ENCODE results near the gene GPR132.

GPR132 gene

GRCh38 chr14:105098316-105098715 is 33.1 kb upstream of the GPR132 start:
- Histone ChIP-seq H4K20me1 (ENCODE audit: insufficient read depth, low read length) (no peaks in the 10 kb centered on the region), H3K9ac (ENCODE audit: low read length) (no peak overlapping the region), H3K4me1 (ENCODE audit: low read length) (no peaks in the 10 kb centered on the region), H3K9me2 (replicated peaks; ENCODE audit: insufficient read depth, low read length) (no peaks in the 10 kb centered on the region), H3K36me3 (replicated peaks; ENCODE audit: insufficient read depth, low read length) (no peaks in the 10 kb centered on the region), H3K9me3 (replicated peaks; ENCODE audit: insufficient read depth, low read length) (no peaks in the 10 kb centered on the region), H3K4me3 (ENCODE audit: low read length) (no peak overlapping the region), H3K27me3 (replicated peaks; ENCODE audit: insufficient read depth, low read length) (peaks cover 76% of the 10 kb centered on the region), H3F3A (ENCODE audit: insufficient read depth, low read length) (no peaks in the 10 kb centered on the region), H3K4me2 (ENCODE audit: low read depth, low read length) (no peak overlapping the region), H2AFZ (ENCODE audit: low read length) (no peak overlapping the region), H3K79me2 (ENCODE audit: low read length) (no peaks in the 10 kb centered on the region), H3K27ac (ENCODE audit: low read length) (no peak overlapping the region)
- DNase-seq = no peak
- no peak for TF ChIP-seq EZH2 (optimal IDR thresholded peaks at IDR 0.05; ENCODE audit: low read depth, low read length)
- TF ChIP-seq EZH2phosphoT487 (IDR thresholded peaks at IDR 0.05; ENCODE audit: low read length) = no peak
- TF ChIP-seq, protein P1, sequence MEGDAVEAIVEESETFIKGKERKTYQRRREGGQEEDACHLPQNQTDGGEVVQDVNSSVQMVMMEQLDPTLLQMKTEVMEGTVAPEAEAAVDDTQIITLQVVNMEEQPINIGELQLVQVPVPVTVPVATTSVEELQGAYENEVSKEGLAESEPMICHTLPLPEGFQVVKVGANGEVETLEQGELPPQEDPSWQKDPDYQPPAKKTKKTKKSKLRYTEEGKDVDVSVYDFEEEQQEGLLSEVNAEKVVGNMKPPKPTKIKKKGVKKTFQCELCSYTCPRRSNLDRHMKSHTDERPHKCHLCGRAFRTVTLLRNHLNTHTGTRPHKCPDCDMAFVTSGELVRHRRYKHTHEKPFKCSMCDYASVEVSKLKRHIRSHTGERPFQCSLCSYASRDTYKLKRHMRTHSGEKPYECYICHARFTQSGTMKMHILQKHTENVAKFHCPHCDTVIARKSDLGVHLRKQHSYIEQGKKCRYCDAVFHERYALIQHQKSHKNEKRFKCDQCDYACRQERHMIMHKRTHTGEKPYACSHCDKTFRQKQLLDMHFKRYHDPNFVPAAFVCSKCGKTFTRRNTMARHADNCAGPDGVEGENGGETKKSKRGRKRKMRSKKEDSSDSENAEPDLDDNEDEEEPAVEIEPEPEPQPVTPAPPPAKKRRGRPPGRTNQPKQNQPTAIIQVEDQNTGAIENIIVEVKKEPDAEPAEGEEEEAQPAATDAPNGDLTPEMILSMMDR (IDR thresholded peaks at IDR 0.05; ENCODE audit: low read length) = no peak

GRCh38 chr14:105097794-105098127 is 32.5 kb upstream of the GPR132 start:
- no peak for DNase-seq
- Histone ChIP-seq H3K4me2 (ENCODE audit: low read depth, low read length) (no peak overlapping the region), H4K20me1 (ENCODE audit: insufficient read depth, low read length) (no peaks in the 10 kb centered on the region), H3K9ac (ENCODE audit: low read length) (no peak overlapping the region), H3K4me1 (ENCODE audit: low read length) (no peaks in the 10 kb centered on the region), H2AFZ (ENCODE audit: low read length) (no peak overlapping the region), H3K27ac (ENCODE audit: low read length) (no peak overlapping the region), H3K36me3 (replicated peaks; ENCODE audit: insufficient read depth, low read length) (no peaks in the 10 kb centered on the region), H3K9me2 (replicated peaks; ENCODE audit: insufficient read depth, low read length) (no peaks in the 10 kb centered on the region), H3K9me3 (replicated peaks; ENCODE audit: insufficient read depth, low read length) (no peaks in the 10 kb centered on the region), H3F3A (ENCODE audit: insufficient read depth, low read length) (no peaks in the 10 kb centered on the region), H3K27me3 (replicated peaks; ENCODE audit: insufficient read depth, low read length) (peaks cover 74% of the 10 kb centered on the region), H3K4me3 (ENCODE audit: low read length) (no peak overlapping the region), H3K79me2 (ENCODE audit: low read length) (no peaks in the 10 kb centered on the region)
- TF ChIP-seq EZH2 (optimal IDR thresholded peaks at IDR 0.05; ENCODE audit: low read depth, low read length) (no peak), EZH2phosphoT487 (IDR thresholded peaks at IDR 0.05; ENCODE audit: low read length) (no peak)
- TF ChIP-seq, protein P1 (IDR thresholded peaks at IDR 0.05; ENCODE audit: low read length) = no peak

DNA sequence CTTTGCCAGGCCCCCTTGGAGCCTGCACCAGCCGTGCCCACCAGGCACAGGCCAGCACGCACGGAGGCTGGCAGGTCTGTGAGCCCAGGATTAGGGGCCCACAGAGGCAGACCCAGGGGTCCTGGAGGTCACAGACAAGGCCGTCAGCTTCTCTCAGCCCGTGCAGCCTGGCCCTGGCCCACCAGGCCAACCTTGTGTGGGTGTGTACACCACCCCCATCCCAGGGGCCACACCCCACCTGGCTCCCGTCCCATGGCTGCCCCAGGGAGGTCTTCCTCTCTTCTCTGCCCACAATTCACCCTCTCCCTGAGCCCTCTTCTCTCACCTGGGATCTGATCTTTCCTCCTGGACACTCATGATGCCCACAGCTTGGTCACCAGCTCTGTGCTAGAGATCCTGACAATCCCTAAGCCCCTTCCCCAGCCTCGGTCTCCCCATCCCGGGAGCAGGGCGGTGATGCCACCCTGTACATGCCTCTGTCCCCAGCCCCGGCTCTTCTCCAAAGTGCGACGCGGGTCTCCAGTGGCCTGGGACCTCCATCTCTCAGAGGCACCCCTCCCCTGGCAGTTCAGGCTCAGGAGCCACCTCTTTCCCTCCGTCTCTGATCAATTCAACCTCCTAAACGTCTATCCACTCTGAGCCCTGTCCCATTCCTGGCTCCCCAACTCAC is 31.1 kb upstream of the GPR132 start:
- Histone ChIP-seq H3K4me1 (ENCODE audit: low read length) (no peaks in the 10 kb centered on the region), H3K27ac (ENCODE audit: low read length) (no peak overlapping the region), H3K4me3 (ENCODE audit: low read length) (no peak overlapping the region), H4K20me1 (ENCODE audit: insufficient read depth, low read length) (no peaks in the 10 kb centered on the region), H3K9me2 (replicated peaks; ENCODE audit: insufficient read depth, low read length) (no peaks in the 10 kb centered on the region), H2AFZ (ENCODE audit: low read length) (no peak overlapping the region), H3K4me2 (ENCODE audit: low read depth, low read length) (no peak overlapping the region), H3K79me2 (ENCODE audit: low read length) (no peaks in the 10 kb centered on the region), H3K9ac (ENCODE audit: low read length) (no peak overlapping the region), H3F3A (ENCODE audit: insufficient read depth, low read length) (no peaks in the 10 kb centered on the region), H3K36me3 (replicated peaks; ENCODE audit: insufficient read depth, low read length) (no peaks in the 10 kb centered on the region), H3K9me3 (replicated peaks; ENCODE audit: insufficient read depth, low read length) (no peaks in the 10 kb centered on the region), H3K27me3 (replicated peaks; ENCODE audit: insufficient read depth, low read length) (peaks cover 64% of the 10 kb centered on the region)
- DNase-seq = no peak
- no peak for TF ChIP-seq EZH2 (optimal IDR thresholded peaks at IDR 0.05; ENCODE audit: low read depth, low read length)
- TF ChIP-seq EZH2phosphoT487 (IDR thresholded peaks at IDR 0.05; ENCODE audit: low read length) = no peak

GRCh38 chr14:105095236-105095805 is 30.1 kb upstream of the GPR132 start:
- Histone ChIP-seq H3K4me1 (ENCODE audit: low read length) (no peaks in the 10 kb centered on the region), H3K27ac (ENCODE audit: low read length) (no peak overlapping the region), H2AFZ (ENCODE audit: low read length) (no peak overlapping the region), H3K4me2 (ENCODE audit: low read depth, low read length) (no peak overlapping the region), H4K20me1 (ENCODE audit: insufficient read depth, low read length) (no peaks in the 10 kb centered on the region), H3K27me3 (replicated peaks; ENCODE audit: insufficient read depth, low read length) (peaks cover 55% of the 10 kb centered on the region), H3K9me3 (replicated peaks; ENCODE audit: insufficient read depth, low read length) (no peaks in the 10 kb centered on the region), H3K9me2 (replicated peaks; ENCODE audit: insufficient read depth, low read length) (no peaks in the 10 kb centered on the region), H3F3A (ENCODE audit: insufficient read depth, low read length) (no peaks in the 10 kb centered on the region), H3K79me2 (ENCODE audit: low read length) (no peaks in the 10 kb centered on the region), H3K36me3 (replicated peaks; ENCODE audit: insufficient read depth, low read length) (no peaks in the 10 kb centered on the region), H3K4me3 (ENCODE audit: low read length) (no peak overlapping the region), H3K9ac (ENCODE audit: low read length) (no peak overlapping the region)
- no peak for TF ChIP-seq EZH2 (optimal IDR thresholded peaks at IDR 0.05; ENCODE audit: low read depth, low read length)
- TF ChIP-seq, protein P1 (IDR thresholded peaks at IDR 0.05; ENCODE audit: low read length) = no peak
- no peak for TF ChIP-seq EZH2phosphoT487 (IDR thresholded peaks at IDR 0.05; ENCODE audit: low read length)
- DNase-seq = no peak
